HCT116 (cell line): ENCODE measurements around the gene TEX54. TPM values are rescaled to one million over a fixed set of nuclear protein-coding genes. Genes with fewer than 3 reads are reported as not detected.

Experiments
- ATAC-seq: fragments of 200-7000 bp; cut with Tn5 transposase; 2 replicates; pipeline ENCODE4 v1.9.1; 2020; ENCODE audit warnings: mild to moderate bottlenecking, moderate library complexity
- BruUV-seq: library from RNA; stranded (reverse); fragments of 400-500 nt; replicated peaks from 2 replicates; lab custom pipeline; 2021; lab: Mats Ljungman, UMichigan
- CTCF ChIA-PET: fragments of 300-600 bp; sonication (Branson Sonifier 250); formaldehyde crosslinking; loops from one replicate; lab custom pipeline; 2021; ENCODE audit warnings: antibody characterized with exemption; lab: Charles Lee
- POLR2A ChIA-PET: fragments of 300-600, 350-600 bp; sonication (Branson Sonifier 250); formaldehyde crosslinking; loops from one replicate; lab custom pipeline; 2021; ENCODE audit warnings: antibody characterized with exemption; lab: Charles Lee
- RAD21 ChIA-PET, 2 experiments: fragments of 300-600 bp; sonication (Branson Sonifier 250); formaldehyde crosslinking; loops; one replicate each; lab custom pipeline; 2023; ENCODE audit warnings: low total read pairs in 2 of 2; ENCODE audit not compliant: uncharacterized antibody in 2 of 2, unreplicated experiment in 2 of 2, low non-redundant PET in 1 of 2; lab: Charles Lee
- DNase-seq: peaks from one replicate; pipeline ENCODE4 v3.0.0-alpha.2; 2010; ENCODE audit warnings: low read depth, low spot score
- H2AFZ ChIP-seq: fragments of 200-600 bp; shearing (Covaris generic), sonication (generic); 2 replicates; pipeline ENCODE4 v1.6.1; 2017; ENCODE audit warnings: low read depth, mixed run types, mixed read lengths, antibody characterized with exemption, low read length; ENCODE audit not compliant: poor library complexity, severe bottlenecking
- H3K27ac ChIP-seq: 2 replicates; pipeline ENCODE4 v1.5.1; 2012; ENCODE audit warnings: low read depth, low read length
- H3K27me3 ChIP-seq: fragments of 200-600 bp; sonication (generic); 2 replicates; pipeline ENCODE4 v1.6.1; 2016; ENCODE audit warnings: mixed run types, low read length, mixed read lengths; ENCODE audit not compliant: insufficient read depth
- H3K36me3 ChIP-seq, 2 experiments: fragments of 200-500 bp in 1 of 2; fragments of 200-600 bp in 1 of 2; sonication (Bioruptor generic) in 1 of 2; sonication (generic) in 1 of 2; 2 replicates each; pipeline versions ENCODE4 v1.5.1 to v1.6.1; 2014 to 2016; ENCODE audit warnings: low read length in 2 of 2, inconsistent platforms in 1 of 2, mixed read lengths in 1 of 2, mixed run types in 1 of 2; ENCODE audit not compliant: insufficient read depth in 2 of 2, control insufficient read depth in 1 of 2
- H3K4me1 ChIP-seq, 2 experiments: fragments of 200-600 bp in 1 of 2; sonication (generic) in 1 of 2; 2 replicates each; pipeline versions ENCODE4 v1.5.1 to v1.6.1; 2012 to 2017; ENCODE audit warnings: low read length in 2 of 2, inconsistent platforms in 1 of 2, mild to moderate bottlenecking in 1 of 2, mixed read lengths in 1 of 2, mixed run types in 1 of 2, moderate library complexity in 1 of 2; ENCODE audit not compliant: insufficient read depth in 2 of 2, control insufficient read depth in 1 of 2
- H3K4me2 ChIP-seq: fragments of 200-600 bp; sonication (generic); 2 replicates; pipeline ENCODE4 v1.6.1; 2017; ENCODE audit warnings: mixed run types, low read length, mixed read lengths
- H3K4me3 ChIP-seq, 2 experiments: fragments of 200-600 bp in 1 of 2; sonication (generic) in 1 of 2; replicated peaks in 1 of 2; 2 replicates each; pipeline ENCODE4 v1.5.1; 2011 to 2016; ENCODE audit warnings: low read length in 2 of 2, control low read depth in 1 of 2, low read depth in 1 of 2, mild to moderate bottlenecking in 1 of 2, mixed read lengths in 1 of 2, mixed run types in 1 of 2
- H3K79me2 ChIP-seq: fragments of 200-600 bp; sonication (generic); 2 replicates; pipeline ENCODE4 v1.6.1; 2017; ENCODE audit warnings: mild to moderate bottlenecking, mixed run types, low read length, moderate library complexity, mixed read lengths; ENCODE audit not compliant: insufficient read depth
- H3K9ac ChIP-seq: fragments of 200-600 bp; sonication (generic); 2 replicates; pipeline ENCODE4 v1.6.1; 2016; ENCODE audit warnings: low read length, mixed read lengths
- H3K9me2 ChIP-seq: fragments of 200-600 bp; sonication (generic), shearing (Covaris generic); 2 replicates; pipeline ENCODE4 v1.6.1; 2017; ENCODE audit warnings: mixed run types, mild to moderate bottlenecking, moderate library complexity; ENCODE audit not compliant: insufficient read depth
- H3K9me3 ChIP-seq, 2 experiments: fragments of 200-500 bp in 1 of 2; fragments of 200-600 bp in 1 of 2; sonication (Bioruptor generic) in 1 of 2; sonication (generic) in 1 of 2; 2 replicates each; pipeline ENCODE4 v1.6.1; 2014 to 2017; ENCODE audit warnings: low read length in 2 of 2, mixed read lengths in 2 of 2, inconsistent platforms in 1 of 2, low read depth in 1 of 2, mild to moderate bottlenecking in 1 of 2, mixed run types in 1 of 2, moderate library complexity in 1 of 2; ENCODE audit not compliant: control insufficient read depth in 1 of 2, insufficient read depth in 1 of 2
- H4K20me1 ChIP-seq: fragments of 200-600 bp; sonication (generic), shearing (Covaris generic); 2 replicates; pipeline ENCODE4 v1.6.1; 2017; ENCODE audit warnings: mixed run types, mild to moderate bottlenecking, moderate library complexity; ENCODE audit not compliant: insufficient read depth
- ATF3 ChIP-seq: IDR thresholded peaks from 2 replicates; pipeline ENCODE4 v1.6.1; 2012
- CBX3 ChIP-seq: IDR thresholded peaks from 2 replicates; pipeline ENCODE4 v1.6.1; 2012; ENCODE audit warnings: low read depth
- CEBPB ChIP-seq: IDR thresholded peaks from 2 replicates; pipeline ENCODE4 v1.6.1; 2012; ENCODE audit warnings: low read depth
- ELF1 ChIP-seq: IDR thresholded peaks from 2 replicates; pipeline ENCODE4 v1.6.1; 2012; ENCODE audit warnings: low read depth, borderline replicate concordance
- EZH2 ChIP-seq: fragments of 200-600 bp; sonication (generic); IDR thresholded peaks from 2 replicates; pipeline ENCODE4 v1.6.1; 2017; ENCODE audit warnings: antibody characterized with exemption, mixed run types
- EZH2phosphoT487 ChIP-seq: fragments of 200-600 bp; IDR thresholded peaks from 2 replicates; pipeline ENCODE4 v1.6.1; 2018; ENCODE audit warnings: antibody characterized with exemption, borderline replicate concordance
- FOSL1 ChIP-seq: IDR thresholded peaks from 2 replicates; pipeline ENCODE4 v1.6.1; 2012; ENCODE audit warnings: low read depth
- JUND ChIP-seq: IDR thresholded peaks from 2 replicates; pipeline ENCODE4 v1.6.1; 2012
- POLR2A ChIP-seq: IDR thresholded peaks from 2 replicates; pipeline ENCODE4 v1.7.0; 2011; ENCODE audit warnings: borderline replicate concordance; ENCODE audit not compliant: insufficient read depth, insufficient read length; ENCODE audit errors: extremely low read depth
- POLR2AphosphoS5 ChIP-seq: IDR thresholded peaks from 2 replicates; pipeline ENCODE4 v1.6.1; 2011; ENCODE audit warnings: mild to moderate bottlenecking, low read depth, low read length, moderate library complexity
- RAD21 ChIP-seq: IDR thresholded peaks from 2 replicates; pipeline ENCODE4 v1.6.1; 2012; ENCODE audit warnings: low read depth, mild to moderate bottlenecking
- REST ChIP-seq: IDR thresholded peaks from 2 replicates; pipeline ENCODE4 v1.6.1; 2012; ENCODE audit warnings: low read depth
- SP1 ChIP-seq: IDR thresholded peaks from 2 replicates; pipeline ENCODE4 v1.6.1; 2012; ENCODE audit warnings: low read depth
- SRF ChIP-seq: IDR thresholded peaks from 2 replicates; pipeline ENCODE4 v1.6.1; 2012; ENCODE audit warnings: low read depth
- TCF7L2 ChIP-seq: IDR thresholded peaks from 2 replicates; pipeline ENCODE4 v1.7.0; 2011; ENCODE audit warnings: borderline replicate concordance, inconsistent platforms; ENCODE audit not compliant: insufficient read depth, insufficient read length; ENCODE audit errors: extremely low read depth
- YY1 ChIP-seq: IDR thresholded peaks from 2 replicates; pipeline ENCODE4 v1.6.1; 2011; ENCODE audit warnings: low read length, low read depth, moderate library complexity, mild to moderate bottlenecking; ENCODE audit not compliant: insufficient replicate concordance; ENCODE audit errors: extremely low read depth
- ZBTB33 ChIP-seq: IDR thresholded peaks from 2 replicates; pipeline ENCODE4 v1.6.1; 2011; ENCODE audit warnings: mild to moderate bottlenecking, low read length, moderate library complexity; ENCODE audit not compliant: insufficient replicate concordance; ENCODE audit errors: extremely low read depth
- ZFX ChIP-seq: fragments of 450-650 bp; IDR thresholded peaks from 2 replicates; pipeline ENCODE4 v1.6.1; 2017
- ZNF274 ChIP-seq: fragments of 200-500 bp; sonication (Bioruptor generic); IDR thresholded peaks from 2 replicates; pipeline ENCODE4 v1.6.1; 2014; ENCODE audit warnings: mild to moderate bottlenecking, low read depth, low read length, inconsistent platforms
- intact Hi-C: fragments of 100-400 bp; cut with micrococcal nuclease; formaldehyde crosslinking; loops from 2 replicates; pipeline ENCODE4 v1.10.0; 2022
- total RNA-seq: library from RNA; stranded (reverse); gene quantifications from one replicate; pipeline ENCODE4 v1.2.1, GENCODE V29; 2021; ENCODE audit not compliant: unreplicated experiment

The TEX54 gene
- total RNA-seq, 1 experiment from 2014 or later: not detected

GRCh38 chr11:62792202-62792575 lies 40.5 kb downstream of the TEX54 start (continued):
- no peak for TF ChIP-seq ZFX
- TF ChIP-seq ZNF274: no peak
- no peak for TF ChIP-seq SRF
- TF ChIP-seq JUND: no peak
- no peak for TF ChIP-seq CBX3
- no peak for TF ChIP-seq CEBPB
- TF ChIP-seq FOSL1: no peak

GRCh38 chr11:62791501-62792201 lies 41.0 kb downstream of the TEX54 start, which contains the start of gene TMEM223:
TMEM223 (minus strand) TSS chr11:62792006; CDS start chr11:62791994, 12 bp downstream.
- ATAC-seq (peak; percentile 76), DNase-seq (peak; percentile 47)
- POLR2A ChIA-PET: interaction anchor here (0.6 to 6.1 kb wide), 5 partner anchors 40 to 64 kb away, joined by 3 to 82 read pairs (median 3); partner anchors contain the start of genes STX5 and WDR74
- H4K20me1 ChIP-seq: no peaks in the 10 kb centered on the region
- peak within 1 kb of the TSS; percentile 90 for H3K9ac ChIP-seq
- H3K27me3 ChIP-seq: no peaks in the 10 kb centered on the region
- peak within 1 kb of the TSS; percentile 87 to 94 for H3K4me3 ChIP-seq
- H3K27ac ChIP-seq: peak within 1 kb of the TSS; percentile 98
- H3K4me1 ChIP-seq: peaks cover 21 to 38% of the 10 kb centered on the region in 2 experiments; a peak in 3 of 4 replicates
- H3K9me3 ChIP-seq: no peaks in the 10 kb centered on the region
- RAD21 ChIA-PET: no interaction called here
- H3K9me2 ChIP-seq: no peaks in the 10 kb centered on the region
- CTCF ChIA-PET: no interaction called here
- peaks cover 25 to 56% of the 10 kb centered on the region in 2 experiments for H3K36me3 ChIP-seq
- intact Hi-C loops: no loop called here
- H2AFZ ChIP-seq: no peak within 1 kb of the TSS
- no TSS peak for BruUV-seq
- H3K4me2 ChIP-seq: peak within 1 kb of the TSS; percentile 91
- H3K79me2 ChIP-seq: peaks cover 45% of the 10 kb centered on the region
- TF ChIP-seq REST (no peak), TCF7L2 (peak; percentile 24), ATF3 (no peak), RAD21 (no peak), ZBTB33 (no peak), FOSL1 (no peak), ZFX (peak; percentile 69; the same call in 1 of the 2 replicates), POLR2AphosphoS5 (peak; percentile 97), ELF1 (no peak), ZNF274 (no peak), CBX3 (no peak), JUND (no peak), YY1 (peak; percentile 90), SP1 (no peak), EZH2phosphoT487 (no peak), POLR2A (peak; percentile 78), EZH2 (no peak), CEBPB (no peak)
